Activated CD4-positive, CD25-positive, alpha-beta regulatory T cell treated with anti-CD3 and anti-CD28 coated beads, Interleukin-2, amount 50 U/mL, for 24 hours (primary cell): ENCODE results near the gene KRTAP5-11.
"Not testable (repeated sequence)": the region's sequence is repeated elsewhere in the genome, so short reads cannot be mapped to it uniquely, and the experiment has no call there.

ENCODE experiments used
- ATAC-seq, 2 donors: fragments of 150-1000 bp; cut with Tn5 transposase; one replicate each; pipeline ENCODE4 v1.10.0; 2021; ENCODE audit warnings: mild to moderate bottlenecking in 1 of 2, moderate library complexity in 1 of 2

The KRTAP5-11 gene

GRCh38 chr11:71580057-71581003, 2.3 kb downstream of the KRTAP5-11 start:
- ATAC-seq, result no peak

GRCh38 chr11:71579513-71579912, 3.2 kb downstream of the KRTAP5-11 start:
- not testable (repeated sequence) for ATAC-seq

GRCh38 chr11:71577469-71578004, 5.1 kb downstream of the KRTAP5-11 start:
- ATAC-seq, result no peak

- not testable (repeated sequence) for ATAC-seq
Observed at GRCh38 chr11:71576688-71577465, 5.8 kb downstream of the KRTAP5-11 start.

GRCh38 chr11:71575723-71576424, 6.8 kb downstream of the KRTAP5-11 start:
- ATAC-seq, result no peak

GRCh38 chr11:71574418-71574817, 8.3 kb downstream of the KRTAP5-11 start:
- no peak for ATAC-seq

GRCh38 chr11:71572811-71573210, 9.9 kb downstream of the KRTAP5-11 start:
- no peak for ATAC-seq

GRCh38 chr11:71571101-71571850, 11.4 kb downstream of the KRTAP5-11 start:
- ATAC-seq, result not testable (repeated sequence)

GRCh38 chr11:71568704-71569349, 13.8 kb downstream of the KRTAP5-11 start:
- ATAC-seq, result no peak

GRCh38 chr11:71567633-71568032, 15.0 kb downstream of the KRTAP5-11 start:
- ATAC-seq, result not testable (repeated sequence)

- not testable (repeated sequence) for ATAC-seq
Observed at GRCh38 chr11:71566626-71567599, 15.8 kb downstream of the KRTAP5-11 start.

GRCh38 chr11:71566081-71566620, 16.5 kb downstream of the KRTAP5-11 start:
- no peak for ATAC-seq

- no peak for ATAC-seq
Observed at GRCh38 chr11:71565263-71565662, 17.4 kb downstream of the KRTAP5-11 start, which contains the start of gene KRTAP5-10. KRTAP5-10 (plus strand) TSS chr11:71565563; CDS start chr11:71565588, 25 bp downstream.

- no peak for ATAC-seq
Observed at GRCh38 chr11:71564430-71564829, 18.2 kb downstream of the KRTAP5-11 start.

- no peak for ATAC-seq
Observed at GRCh38 chr11:71563406-71563805, 19.3 kb downstream of the KRTAP5-11 start.

GRCh38 chr11:71562120-71562519, 20.6 kb downstream of the KRTAP5-11 start:
- no peak for ATAC-seq

GRCh38 chr11:71558996-71559395, 23.7 kb downstream of the KRTAP5-11 start:
- no peak for ATAC-seq

- no peak for ATAC-seq
Observed at GRCh38 chr11:71557257-71557656, 25.4 kb downstream of the KRTAP5-11 start.

GRCh38 chr11:71556018-71556417, 26.7 kb downstream of the KRTAP5-11 start:
- ATAC-seq, result no peak

GRCh38 chr11:71555508-71555907, 27.2 kb downstream of the KRTAP5-11 start:
- no peak for ATAC-seq
